Mononuclear cell (primary cell): Measurements from ENCODE around the gene PLEKHJ1. TPM values are rescaled to one million over a fixed set of nuclear protein-coding genes. Genes with fewer than 3 reads are reported as not detected.

Experiments
- H3K27me3 ChIP-seq: 2 replicates; pipeline ENCODE4 v1.6.0; 2011; ENCODE audit warnings: low read length, control low read depth; ENCODE audit not compliant: insufficient read depth
- H3K4me1 ChIP-seq: 2 replicates; pipeline ENCODE4 v1.5.1; 2011; ENCODE audit warnings: mild to moderate bottlenecking, low read length, control low read depth; ENCODE audit not compliant: insufficient read depth
- H3K4me3 ChIP-seq: 2 replicates; pipeline ENCODE4 v1.5.1; 2011; ENCODE audit warnings: mild to moderate bottlenecking, low read length, moderate library complexity
- H3K9me3 ChIP-seq: 2 replicates; pipeline ENCODE4 v1.5.1; 2011; ENCODE audit warnings: low read depth, mild to moderate bottlenecking, control low read depth, low read length
- total RNA-seq: library from RNA; depleted of rRNA; stranded (reverse); fragments of >200 nt; gene quantifications from one replicate; pipeline ENCODE4 v1.2.3, GENCODE V29; 2012

The PLEKHJ1 gene
- total RNA-seq, 1 donor, result 25.3 TPM

GRCh38 chr19:2273356-2274184 lies 37.4 kb upstream of the PLEKHJ1 start:
- Histone ChIP-seq H3K4me1 (peaks cover 48% of the 10 kb centered on the region), H3K27me3 (no peaks in the 10 kb centered on the region), H3K9me3 (no peaks in the 10 kb centered on the region), H3K4me3 (peak overlapping the region; percentile 14)

- Histone ChIP-seq H3K9me3 (no peaks in the 10 kb centered on the region), H3K27me3 (no peaks in the 10 kb centered on the region), H3K4me1 (peaks cover 69% of the 10 kb centered on the region), H3K4me3 (peak overlapping the region; percentile 100)
Observed at GRCh38 chr19:2271234-2272103, 35.3 kb upstream of the PLEKHJ1 start.

GRCh38 chr19:2270423-2271233 lies 34.5 kb upstream of the PLEKHJ1 start:
- H3K4me3 ChIP-seq, result peak overlapping the region; percentile 100
- no peaks in the 10 kb centered on the region for H3K27me3 ChIP-seq
- H3K4me1 ChIP-seq, result peaks cover 78% of the 10 kb centered on the region
- no peaks in the 10 kb centered on the region for H3K9me3 ChIP-seq

GRCh38 chr19:2270157-2270422 lies 34.0 kb upstream of the PLEKHJ1 start:
- Histone ChIP-seq H3K27me3 (no peaks in the 10 kb centered on the region), H3K4me1 (peaks cover 78% of the 10 kb centered on the region), H3K4me3 (peak overlapping the region; percentile 100), H3K9me3 (no peaks in the 10 kb centered on the region)

GRCh38 chr19:2269244-2270156 lies 33.4 kb upstream of the PLEKHJ1 start:
- Histone ChIP-seq H3K4me1 (peaks cover 78% of the 10 kb centered on the region), H3K9me3 (no peaks in the 10 kb centered on the region), H3K27me3 (no peaks in the 10 kb centered on the region), H3K4me3 (peak overlapping the region; percentile 100)

GRCh38 chr19:2268861-2269243 lies 32.7 kb upstream of the PLEKHJ1 start:
- Histone ChIP-seq H3K9me3 (no peaks in the 10 kb centered on the region), H3K4me1 (peaks cover 77% of the 10 kb centered on the region), H3K27me3 (no peaks in the 10 kb centered on the region), H3K4me3 (peak overlapping the region; percentile 100)

- peak overlapping the region; percentile 100 for H3K4me3 ChIP-seq
- no peaks in the 10 kb centered on the region for H3K27me3 ChIP-seq
- peaks cover 77% of the 10 kb centered on the region for H3K4me1 ChIP-seq
- H3K9me3 ChIP-seq, result no peaks in the 10 kb centered on the region
Observed at GRCh38 chr19:2268480-2268830, 32.3 kb upstream of the PLEKHJ1 start.

GRCh38 chr19:2266183-2266993 lies 30.3 kb upstream of the PLEKHJ1 start:
- Histone ChIP-seq H3K4me3 (no peak overlapping the region), H3K4me1 (peaks cover 70% of the 10 kb centered on the region), H3K27me3 (no peaks in the 10 kb centered on the region), H3K9me3 (no peaks in the 10 kb centered on the region)

- H3K9me3 ChIP-seq, result no peaks in the 10 kb centered on the region
- peaks cover 81% of the 10 kb centered on the region for H3K4me1 ChIP-seq
- no peak overlapping the region for H3K4me3 ChIP-seq
- no peaks in the 10 kb centered on the region for H3K27me3 ChIP-seq
Observed at GRCh38 chr19:2261438-2262172, 25.5 kb upstream of the PLEKHJ1 start.

GRCh38 chr19:2260341-2260805 lies 24.2 kb upstream of the PLEKHJ1 start:
- Histone ChIP-seq H3K9me3 (no peaks in the 10 kb centered on the region), H3K4me1 (peaks cover 69% of the 10 kb centered on the region), H3K4me3 (no peak overlapping the region)

GRCh38 chr19:2259336-2259735 lies 23.2 kb upstream of the PLEKHJ1 start:
- Histone ChIP-seq H3K9me3 (no peaks in the 10 kb centered on the region), H3K4me1 (peaks cover 60% of the 10 kb centered on the region), H3K27me3 (no peaks in the 10 kb centered on the region), H3K4me3 (no peak overlapping the region)

More at GRCh38 chr19:2260341-2260805, 24.2 kb upstream of the PLEKHJ1 start:
- H3K27me3 ChIP-seq, result no peaks in the 10 kb centered on the region

- Histone ChIP-seq H3K9me3 (no peaks in the 10 kb centered on the region), H3K4me3 (no peak within 1 kb of the TSS), H3K4me1 (peaks cover 64% of the 10 kb centered on the region), H3K27me3 (peaks cover 20% of the 10 kb centered on the region)
Observed at GRCh38 chr19:2255982-2256685, 20.0 kb upstream of the PLEKHJ1 start, which contains the start of gene JSRP1. Gene JSRP1 (minus strand): TSS chr19:2256417. CDS start chr19:2255314, 1,103 bp downstream.
